Stimulated activated CD4-positive, alpha-beta T cell treated with anti-CD3 and anti-CD28 coated beads, TNF-alpha, amount 100 ng/mL, for 24 hours (primary cell): ENCODE results near the gene LYRM9.
"Not testable (repeated sequence)": the region's sequence is repeated elsewhere in the genome, so short reads cannot be mapped to it uniquely, and the experiment has no call there.

Experiments used
- DNase-seq, 3 experiments: peaks; one replicate each; pipeline ENCODE4 v3.0.0-alpha.2; 2020; ENCODE audit warnings: low read depth in 3 of 3

LYRM9 gene

DNA sequence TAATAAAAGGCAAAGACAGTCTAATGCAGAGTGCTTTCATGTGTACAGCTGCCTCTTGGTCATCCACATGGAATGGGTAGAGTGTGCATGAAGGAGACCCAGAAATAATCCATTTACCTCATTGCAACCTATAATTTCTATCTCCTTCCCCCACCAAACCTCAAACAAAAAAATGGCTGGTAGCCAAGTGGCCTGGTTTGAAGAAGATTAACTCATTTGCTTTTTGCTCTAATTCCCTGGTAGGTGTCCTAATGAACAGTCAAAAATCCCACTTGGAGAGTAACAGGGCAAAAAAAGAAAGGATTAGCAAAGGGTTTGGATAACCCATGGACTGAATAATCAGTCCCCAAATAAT, 13.0 kb upstream of the LYRM9 start:
- DNase-seq, result no peak

DNA sequence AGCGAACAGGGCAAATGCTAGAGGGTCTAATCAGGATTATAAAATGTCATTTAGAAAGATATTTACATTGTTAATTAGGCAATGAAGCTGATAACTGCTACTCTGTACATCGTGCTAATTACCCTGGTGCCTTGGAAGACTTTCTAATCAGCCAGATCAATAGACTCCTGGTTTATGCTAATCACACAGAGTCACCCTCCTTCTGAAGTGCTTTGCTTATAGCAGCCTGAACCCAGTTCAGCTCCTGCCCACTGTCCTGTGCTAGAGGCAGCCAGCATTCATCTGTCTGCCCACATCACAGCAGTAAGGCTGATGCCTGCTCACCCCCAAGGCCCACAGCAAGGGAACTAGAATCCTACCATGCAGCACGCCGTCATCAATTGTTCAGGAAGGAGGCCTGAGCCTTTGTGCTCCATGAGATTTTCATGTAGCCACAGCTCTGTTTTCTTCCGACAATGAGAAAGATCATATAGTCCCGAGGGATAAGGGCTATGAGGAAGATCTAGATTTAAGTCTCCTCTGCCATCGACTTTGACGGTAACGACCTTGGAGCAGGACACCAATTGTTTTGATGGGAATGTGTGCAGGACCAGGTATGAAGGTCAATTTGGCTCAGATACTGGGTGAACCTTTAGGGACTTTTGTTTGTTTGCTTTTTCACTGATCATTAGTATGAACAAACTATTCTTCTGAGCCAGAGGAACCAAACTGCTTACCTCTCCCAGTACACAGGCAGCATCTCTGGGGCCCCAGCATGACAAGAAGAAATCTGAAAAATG, 12.5 kb upstream of the LYRM9 start:
- DNase-seq, result no peak

- DNase-seq, result no peak
Observed at GRCh38 chr17:27904534-27905446, 11.6 kb upstream of the LYRM9 start.

- DNase-seq, result no peak
Observed at GRCh38 chr17:27904114-27904513, 10.9 kb upstream of the LYRM9 start.

DNA sequence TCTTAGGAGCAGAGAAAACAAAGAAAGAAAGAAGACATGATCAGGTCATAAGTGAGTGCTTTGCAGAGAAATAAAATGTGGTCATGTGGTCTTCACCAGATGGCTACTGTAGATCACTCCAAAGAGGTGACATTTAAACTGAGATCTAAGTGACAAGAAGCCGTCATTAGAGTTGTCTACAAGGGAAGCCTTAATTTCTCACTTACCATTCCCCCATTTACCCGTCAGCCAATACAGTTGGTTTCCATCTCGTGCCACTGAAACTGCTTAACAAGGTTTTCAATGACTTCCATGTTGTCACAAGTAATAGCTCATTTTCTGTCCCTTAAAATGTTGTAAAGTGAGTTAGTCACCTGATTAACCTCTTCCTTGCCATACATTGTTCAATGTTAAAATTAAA, 6.4 kb upstream of the LYRM9 start:
- DNase-seq, result no peak

- no peak for DNase-seq
Observed at GRCh38 chr17:27898096-27898495, 4.9 kb upstream of the LYRM9 start.

- no peak for DNase-seq
Observed at GRCh38 chr17:27896701-27897100, 3.5 kb upstream of the LYRM9 start.

- no peak for DNase-seq
Observed at GRCh38 chr17:27895940-27896535, 2.9 kb upstream of the LYRM9 start.

DNA sequence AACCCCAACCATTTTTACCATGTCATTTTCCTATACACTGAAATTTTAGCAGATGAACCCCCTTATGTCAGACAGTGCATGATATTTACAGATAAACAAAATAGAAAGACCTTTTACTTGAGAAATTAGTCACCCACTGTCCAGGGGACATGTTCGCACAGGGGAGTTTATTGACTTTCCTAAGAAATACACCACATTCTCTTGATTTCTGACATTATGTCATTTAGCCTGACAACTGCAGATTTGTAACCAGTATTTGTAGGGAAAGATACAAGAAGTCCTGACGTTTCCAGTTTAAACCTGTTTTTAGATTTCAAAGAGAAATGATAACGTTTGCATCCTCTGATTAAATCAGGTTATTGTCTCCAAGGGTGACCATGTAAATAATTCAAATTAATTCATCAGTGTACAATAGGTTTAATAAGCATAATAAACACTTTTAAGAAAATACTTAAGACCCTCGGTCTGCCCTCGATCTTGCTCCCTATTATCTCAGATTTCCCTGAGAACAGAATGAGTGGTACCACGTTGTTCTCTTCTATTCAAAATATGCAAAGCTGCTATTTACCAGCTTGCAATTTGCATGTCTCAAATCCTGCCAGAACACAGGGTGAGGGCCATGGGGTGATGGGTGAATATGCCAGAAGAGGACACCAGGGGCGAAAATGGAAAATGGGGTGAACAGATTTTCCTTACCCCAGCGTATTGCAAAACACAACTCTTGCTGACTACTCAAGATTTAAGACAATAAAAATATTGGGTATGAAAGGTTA, 2.1 kb upstream of the LYRM9 start:
- no peak for DNase-seq

GRCh38 chr17:27893841-27894503, 807 bp upstream of the LYRM9 start:
- no peak for DNase-seq

DNA sequence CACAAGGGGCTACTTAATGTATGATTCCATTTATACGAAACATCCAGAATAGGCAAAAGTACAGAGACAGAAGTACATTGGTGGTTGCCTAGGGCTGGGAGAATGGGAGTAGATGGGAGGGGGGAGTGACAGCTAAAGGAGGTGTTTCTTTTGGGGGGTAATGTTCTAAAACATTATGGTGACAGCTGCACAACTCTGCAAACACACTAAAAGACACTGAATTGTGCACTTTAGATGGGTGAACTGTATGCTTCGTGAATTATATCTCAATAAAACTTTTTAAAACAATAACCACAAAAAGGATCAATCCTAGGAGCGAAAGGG, 661 bp downstream of the LYRM9 start:
- no peak for DNase-seq

DNA sequence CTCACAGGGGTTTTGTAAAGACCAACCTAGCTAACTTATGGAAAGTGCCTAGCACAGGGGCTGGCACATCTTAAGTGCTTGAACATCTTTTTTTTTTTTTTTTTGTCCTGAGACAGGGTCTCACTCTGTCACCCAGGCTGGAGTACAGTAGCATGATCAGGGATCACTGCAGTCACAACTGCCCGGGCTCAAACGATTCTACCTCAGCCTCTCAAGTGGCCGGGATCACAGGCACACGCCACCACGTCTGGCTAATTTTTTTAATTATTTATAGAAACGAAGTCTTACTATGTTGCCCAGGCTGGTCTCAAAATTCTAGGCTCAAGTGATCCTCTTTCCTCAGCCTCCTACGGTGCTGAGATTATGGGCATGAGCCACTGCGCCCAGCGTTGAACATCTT, 1.3 kb downstream of the LYRM9 start:
- no peak for DNase-seq

DNA sequence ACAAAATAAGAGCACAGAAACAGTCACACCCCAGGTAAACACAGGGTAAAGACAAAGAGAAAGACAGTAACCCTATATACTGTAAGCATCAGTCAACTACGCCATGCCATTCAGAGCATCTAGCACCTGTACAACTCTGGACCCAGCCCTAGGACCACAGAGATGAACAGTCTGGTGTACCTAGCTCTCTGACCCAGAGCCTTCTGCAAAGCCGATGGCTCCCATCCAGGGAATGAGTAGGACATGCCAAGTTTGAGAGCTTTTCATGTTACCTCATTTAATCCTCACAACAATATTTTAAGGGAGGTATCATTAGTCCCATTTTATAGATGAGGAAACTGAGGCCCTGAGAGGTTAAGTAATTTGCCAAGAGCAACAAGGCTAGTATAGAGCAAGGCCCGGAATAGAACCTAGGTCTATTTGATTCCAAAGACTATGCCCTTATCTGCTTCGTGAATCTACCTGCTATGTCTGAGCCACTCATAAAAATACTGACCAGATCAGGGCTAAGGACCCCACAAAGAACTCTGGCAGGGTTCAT, 3.4 kb downstream of the LYRM9 start:
- no peak for DNase-seq

DNA sequence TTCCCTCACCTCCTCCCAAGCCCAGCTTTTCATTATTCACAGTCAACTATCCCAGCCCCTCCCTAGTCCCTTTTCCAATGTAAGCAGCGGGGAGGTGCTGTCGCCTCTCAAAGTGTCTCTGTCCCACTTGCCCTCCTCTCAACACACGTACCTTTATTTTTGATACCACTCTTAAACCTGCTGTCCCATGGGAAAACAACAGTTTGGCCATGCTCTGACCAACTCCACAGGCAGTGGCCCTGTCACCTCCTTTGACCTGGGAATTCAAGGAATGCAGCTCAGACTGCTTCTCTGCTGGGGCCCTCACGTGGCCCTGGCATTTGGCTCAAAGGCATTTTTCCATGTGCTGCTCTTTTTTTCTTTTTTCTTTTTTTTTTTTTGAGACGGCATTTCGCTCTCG, 4.2 kb downstream of the LYRM9 start:
- no peak for DNase-seq

GRCh38 chr17:27888067-27888466, 5.1 kb downstream of the LYRM9 start:
- DNase-seq, result no peak

GRCh38 chr17:27886348-27886906, 6.7 kb downstream of the LYRM9 start:
- DNase-seq, result not testable (repeated sequence)

DNA sequence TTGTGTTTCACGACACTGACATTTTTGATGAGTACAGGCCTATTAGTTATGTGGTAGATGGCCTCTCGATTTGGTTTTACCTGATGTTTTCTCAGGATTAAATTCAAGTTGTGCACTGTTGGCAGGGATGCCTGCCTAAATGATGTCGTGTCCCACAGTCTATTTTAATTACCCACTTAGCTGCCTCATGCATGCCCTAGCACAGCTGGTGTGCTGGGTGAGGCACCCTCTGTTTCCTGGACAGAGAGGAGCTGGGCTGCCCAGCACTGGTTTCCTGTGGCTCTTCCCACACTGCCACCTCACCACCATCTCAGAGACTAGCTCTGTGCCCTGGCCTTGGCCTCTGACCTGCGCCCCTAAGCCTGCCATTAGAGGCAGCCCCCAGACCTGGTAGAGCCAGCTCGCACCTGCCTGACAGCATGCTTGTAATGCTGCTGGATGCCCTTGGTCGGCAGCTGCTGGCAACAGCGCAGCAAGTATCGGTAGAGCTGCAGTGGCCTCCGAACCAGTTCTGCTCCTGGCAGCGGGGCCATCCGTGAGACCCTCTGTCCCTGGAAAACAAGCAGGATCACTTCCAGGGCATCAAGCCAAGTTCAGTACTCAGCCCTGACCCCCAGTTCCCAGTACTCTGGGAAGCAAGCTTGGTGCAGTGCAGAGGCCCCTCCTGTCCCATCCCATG, 10.9 kb downstream of the LYRM9 start:
- no peak for DNase-seq

DNA sequence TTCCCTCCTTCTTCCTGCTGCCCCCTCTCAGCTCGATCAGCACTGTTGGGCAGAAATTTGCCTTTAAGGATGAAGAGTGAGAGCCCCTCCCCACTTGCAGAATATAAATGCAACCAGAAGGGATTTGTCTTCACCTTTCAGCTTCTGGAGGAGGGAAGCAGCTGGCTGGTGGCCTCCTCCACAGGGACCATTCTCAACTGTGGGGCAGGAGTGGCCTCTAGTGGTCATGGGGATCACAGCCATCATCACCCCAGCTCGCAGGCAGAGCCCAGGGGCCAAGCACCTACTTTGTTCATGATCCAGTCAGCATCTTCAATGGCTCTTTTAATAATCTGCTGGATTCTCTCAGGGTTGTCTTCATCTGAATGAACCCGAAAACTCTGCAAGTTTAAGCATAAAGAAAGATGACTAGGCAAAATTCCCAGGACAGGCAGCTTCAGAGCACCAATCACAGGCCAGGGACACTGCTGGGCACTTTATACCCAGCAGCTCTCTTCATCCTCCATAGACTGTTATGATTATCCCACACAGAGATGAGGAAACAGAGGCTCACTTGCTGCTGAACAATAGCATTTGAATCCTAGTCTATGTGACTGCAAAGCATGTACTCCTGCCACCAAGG, 13.1 kb downstream of the LYRM9 start:
- peak; percentile 43 to 69 (median 43) for DNase-seq

DNA sequence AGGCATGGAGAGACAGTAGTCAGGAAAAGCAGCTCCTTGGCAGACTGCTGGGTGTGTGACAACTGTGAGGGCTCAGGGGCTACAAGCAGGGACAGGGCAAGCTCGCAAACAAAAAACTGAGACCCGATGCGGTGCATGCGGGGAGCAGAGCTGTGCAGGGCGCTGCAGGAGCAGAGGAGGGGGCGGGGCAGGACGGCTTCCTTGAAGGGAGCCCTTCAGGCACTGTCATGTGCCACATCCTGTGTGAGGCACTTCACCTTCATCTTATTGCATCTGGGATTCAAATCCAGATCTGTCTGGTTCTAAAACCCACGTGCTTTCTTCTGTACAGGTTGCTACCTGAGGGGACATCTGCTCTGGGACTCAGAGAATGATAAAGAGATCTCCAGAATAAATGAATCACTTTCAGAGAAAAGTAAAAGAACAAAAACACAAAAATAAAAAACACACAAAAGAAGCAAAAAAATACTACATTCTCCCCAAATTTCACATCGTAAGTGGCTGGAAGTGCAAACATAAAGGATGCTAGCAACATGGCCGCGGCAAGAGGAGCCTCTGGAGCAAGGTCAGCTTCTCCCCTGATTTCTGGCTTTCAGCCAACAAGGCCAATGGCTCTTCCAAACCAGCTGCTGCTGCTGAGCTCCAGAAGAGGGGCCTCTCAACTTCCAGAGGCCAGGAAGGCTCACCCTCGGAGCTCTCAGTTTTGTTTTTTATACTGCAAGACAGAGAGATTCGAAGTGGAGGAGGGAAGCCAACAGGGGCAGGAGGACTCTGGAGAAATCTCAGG, 14.2 kb downstream of the LYRM9 start:
- peak in 2 of 3 experiments; percentile 22 to 46 for DNase-seq
